K562 (cell line): Measurements from ENCODE around the gene BCL7B. TPM values are rescaled to one million over a fixed set of nuclear protein-coding genes. Genes with fewer than 3 reads are reported as not detected.

Experiments used
- ATAC-seq: fragments of 200-7000 bp; cut with Tn5 transposase; 3 replicates; pipeline ENCODE4 v1.9.1; 2020; ENCODE audit warnings: moderate library complexity
- BruUV-seq: library from RNA; stranded (reverse); fragments of 400-500 nt; replicated peaks from 2 replicates; lab custom pipeline; 2021; lab: Mats Ljungman, UMichigan
- CTCF ChIA-PET: fragments of 300-600 bp; formaldehyde crosslinking; extraction: SDS; loops from one replicate; lab custom pipeline; 2021; ENCODE audit warnings: low intra/inter-chr PET ratio; lab: Yijun Ruan, JAX
- POLR2A ChIA-PET: fragments of 300-600, 350-650 bp; sonication (Branson Sonifier 250); formaldehyde crosslinking; extraction: SDS; loops from one replicate; lab custom pipeline; 2021; ENCODE audit warnings: antibody characterized with exemption, inconsistent platforms; lab: Yijun Ruan, JAX
- DNase-seq, 4 experiments: peaks; one replicate each; pipeline versions ENCODE4 v3.0.0 to v3.0.0-alpha.2; 2011 to 2018; ENCODE audit warnings: low spot score in 3 of 4, mixed read lengths in 3 of 4; ENCODE audit errors: extremely low read depth in 1 of 4
- FAIRE-seq: peaks from 2 replicates; lab custom pipeline; 2011; peaks lifted over from hg19 to GRCh38; lab: Jason Lieb, UNC
- H2AFZ ChIP-seq: 2 replicates; pipeline ENCODE4 v1.6.0; 2011; ENCODE audit warnings: low read depth, low read length, control low read depth, inconsistent platforms
- H3K27ac ChIP-seq: fragments of 200-600 bp; 3 replicates; pipeline ENCODE4 v1.8.0; 2011; ENCODE audit warnings: low read depth, mild to moderate bottlenecking, control low read depth, inconsistent platforms, low read length, moderate library complexity, mixed read lengths; ENCODE audit errors: extremely low read depth
- H3K27me3 ChIP-seq, 2 experiments: fragments of 300-600 bp in 1 of 2; 2 replicates in 1 of 2; 3 replicates in 1 of 2; pipeline versions ENCODE4 v1.6.0 to v1.8.0; 2011; ENCODE audit warnings: inconsistent platforms in 2 of 2, low read length in 2 of 2, mild to moderate bottlenecking in 1 of 2, mixed read lengths in 1 of 2, moderate library complexity in 1 of 2; ENCODE audit not compliant: control insufficient read depth in 2 of 2, insufficient read depth in 2 of 2
- H3K36me3 ChIP-seq: fragments of 300-600 bp; 3 replicates; pipeline ENCODE4 v1.8.0; 2011; ENCODE audit warnings: mild to moderate bottlenecking, low read length, inconsistent platforms; ENCODE audit not compliant: control insufficient read depth, insufficient read depth
- H3K4me1 ChIP-seq, 2 experiments: fragments of 200-600 bp in 1 of 2; replicated peaks in 1 of 2; 2 replicates in 1 of 2; 3 replicates in 1 of 2; pipeline versions ENCODE4 v1.5.1 to v1.8.0; 2011; ENCODE audit warnings: inconsistent platforms in 2 of 2, low read length in 2 of 2, mild to moderate bottlenecking in 1 of 2, mixed read lengths in 1 of 2, moderate library complexity in 1 of 2; ENCODE audit not compliant: control insufficient read depth in 2 of 2, insufficient read depth in 2 of 2
- H3K4me2 ChIP-seq: 2 replicates; pipeline ENCODE4 v1.6.1; 2011; ENCODE audit warnings: low read length, control low read depth, inconsistent platforms, mixed read lengths; ENCODE audit not compliant: insufficient read depth
- H3K4me3 ChIP-seq: fragments of 200-600 bp; sonication (generic), shearing (Covaris generic); 2 replicates; pipeline ENCODE4 v1.5.1; 2016; ENCODE audit warnings: control low read depth, inconsistent platforms
- H3K79me2 ChIP-seq: fragments of 200-600 bp; 3 replicates; pipeline ENCODE4 v1.8.0; 2011; ENCODE audit warnings: low read length, inconsistent platforms; ENCODE audit not compliant: control insufficient read depth, insufficient read depth
- H3K9ac ChIP-seq, 2 experiments: 2 replicates each; pipeline versions ENCODE4 v1.6.0 to v1.6.1; 2011; ENCODE audit warnings: low read depth in 2 of 2, low read length in 2 of 2, control low read depth in 1 of 2, inconsistent platforms in 1 of 2, mild to moderate bottlenecking in 1 of 2, mixed read lengths in 1 of 2; ENCODE audit not compliant: insufficient read depth in 1 of 2
- H3K9me1 ChIP-seq: one replicate; pipeline ENCODE4 v1.6.0; 2011; ENCODE audit warnings: inconsistent platforms, mild to moderate bottlenecking, low read length, moderate library complexity; ENCODE audit not compliant: control insufficient read depth, insufficient read depth
- H3K9me3 ChIP-seq: replicated peaks from 2 replicates; pipeline ENCODE4 v1.5.1; 2011; ENCODE audit warnings: low read depth, low read length, inconsistent platforms; ENCODE audit not compliant: control insufficient read depth, insufficient read depth
- H4K20me1 ChIP-seq: replicated peaks from 2 replicates; pipeline ENCODE4 v1.6.1; 2011; ENCODE audit warnings: low read length, inconsistent platforms, mixed read lengths; ENCODE audit not compliant: control insufficient read depth, insufficient read depth
- ARHGAP35 ChIP-seq: fragments of 450-650 bp; IDR thresholded peaks from 2 replicates; pipeline ENCODE4 v1.6.1; 2018; ENCODE audit not compliant: partially characterized antibody
- KDM4B ChIP-seq, 2 experiments: fragments of 450-650 bp in 1 of 2; sonication (generic) in 1 of 2; IDR thresholded peaks; 2 replicates each; pipeline ENCODE4 v1.6.1; 2016 to 2017; ENCODE audit warnings: borderline replicate concordance in 2 of 2, antibody characterized with exemption in 1 of 2, low read depth in 1 of 2, mild to moderate bottlenecking in 1 of 2
- MITF ChIP-seq: IDR thresholded peaks from 2 replicates; pipeline ENCODE4 v1.6.1; 2014; ENCODE audit warnings: antibody characterized with exemption
- NR2C1 ChIP-seq, 2 experiments: fragments of 450-650 bp; IDR thresholded peaks; 2 replicates each; pipeline ENCODE4 v1.6.1; 2017; ENCODE audit warnings: mild to moderate bottlenecking in 2 of 2, antibody characterized with exemption in 1 of 2, inconsistent platforms in 1 of 2, missing compliant biosample characterization in 1 of 2, missing genetic modification characterization in 1 of 2
- NR2F6 ChIP-seq: fragments of 450-650 bp; formaldehyde crosslinking; IDR thresholded peaks from 2 replicates; pipeline ENCODE4 v1.4.0; 2020; ENCODE audit warnings: mild to moderate bottlenecking
- NRF1 ChIP-seq, 2 experiments: fragments of 450-650 bp; IDR thresholded peaks in 1 of 2; conservative IDR thresholded peaks in 1 of 2; 2 replicates each; pipeline ENCODE4 v1.6.1; 2014; ENCODE audit warnings: mild to moderate bottlenecking in 2 of 2
- PHB2 ChIP-seq: fragments of 450-650 bp; IDR thresholded peaks from 2 replicates; pipeline ENCODE4 v1.6.1; 2017; ENCODE audit warnings: low read depth
- SFPQ ChIP-seq: fragments of 200-400 bp; formaldehyde crosslinking; IDR thresholded peaks from 2 replicates; pipeline ENCODE4 v1.6.1; 2017; ENCODE audit warnings: mild to moderate bottlenecking, low read depth, low read length, moderate library complexity
- SRSF3 ChIP-seq: fragments of 200-400 bp; formaldehyde crosslinking; IDR thresholded peaks from 2 replicates; pipeline ENCODE4 v1.6.1; 2016; ENCODE audit warnings: mild to moderate bottlenecking, low read length, moderate library complexity; ENCODE audit not compliant: insufficient read depth
- ZBED1 ChIP-seq: IDR thresholded peaks from 2 replicates; pipeline ENCODE4 v1.6.1; 2014
- ZBTB12 ChIP-seq: fragments of 250-450 bp; sonication (Bioruptor Pico); IDR thresholded peaks from 2 replicates; pipeline ENCODE4 v1.4.0; 2020
- ZC3H11A ChIP-seq: IDR thresholded peaks from 2 replicates; pipeline ENCODE4 v1.6.1; 2012; ENCODE audit warnings: low read depth, low read length, improper control_type of control experiment
- ZFX ChIP-seq: sonication (generic); formaldehyde crosslinking; IDR thresholded peaks from 2 replicates; pipeline ENCODE4 v1.8.0; 2022; ENCODE audit warnings: mild to moderate bottlenecking, missing genetic modification reagents, moderate library complexity
- ZNF24 ChIP-seq: fragments of 450-650 bp; IDR thresholded peaks from 2 replicates; pipeline ENCODE4 v1.6.1; 2016
- ZNF263 ChIP-seq: sonication (generic); formaldehyde crosslinking; IDR thresholded peaks from 2 replicates; pipeline ENCODE4 v1.8.0; 2022; ENCODE audit warnings: mild to moderate bottlenecking, missing genetic modification reagents, borderline replicate concordance
- ZNF384 ChIP-seq: IDR thresholded peaks from 2 replicates; pipeline ENCODE4 v1.6.1; 2012; ENCODE audit warnings: low read depth, low read length, improper control_type of control experiment
- ZNF639 ChIP-seq, 2 experiments: fragments of 200-800 bp in 1 of 2; sonication (Bioruptor generic) in 1 of 2; sonication (generic) in 1 of 2; formaldehyde crosslinking in 1 of 2; IDR thresholded peaks in 1 of 2; conservative IDR thresholded peaks in 1 of 2; 2 replicates each; pipeline versions ENCODE4 v1.5.0 to v1.6.1; 2016 to 2020; ENCODE audit warnings: missing compliant biosample characterization in 1 of 2, missing genetic modification characterization in 1 of 2, missing genetic modification reagents in 1 of 2
- WGBS: fragments of 100-300 bp; shearing (Covaris generic); methylation state at CpG from one replicate; pipeline ENCODE4 v1.1.6; 2016; ENCODE audit warnings: low coverage, mixed read lengths; ENCODE audit not compliant: insufficient coverage; ENCODE audit errors: missing lambda C conversion rate; 5-methylcytosine and 5-hydroxymethylcytosine counted together
- in situ Hi-C: fragments of 300-500 bp; cut with MboI; formaldehyde crosslinking; loops from 4 replicates; pipeline ENCODE4 v1.15.0; 2018; ENCODE audit warnings: inconsistent platforms, mixed read lengths
- intact Hi-C: fragments of 100-400 bp; cut with micrococcal nuclease; formaldehyde crosslinking; loops from 2 replicates; pipeline ENCODE4 v1.14.2; 2022
- polyA plus RNA-seq, 8 experiments: library from polyadenylated mRNA; depleted of rRNA in 4 of 8; stranded (reverse) in 5 of 8; unstranded in 3 of 8; fragments of >200 nt; fragmentation: Nextera tagmentation in 2 of 8; fragmentation: Illumina TruSeq in 1 of 8; extraction: Ambion mirVana in 2 of 8; extraction: Trizol in 1 of 8; gene quantifications; 2 replicates each; pipeline versions ENCODE4 v1.2.1 to v1.2.3, GENCODE V29; 2011 to 2014; ENCODE audit warnings: inconsistent platforms in 1 of 8, missing spikeins in 1 of 8
- total RNA-seq, 7 experiments: library from RNA; depleted of rRNA in 6 of 7; stranded (reverse); fragments of >200 nt in 6 of 7; fragmentation: Illumina TruSeq in 2 of 7; extraction: Trizol in 2 of 7; gene quantifications; 2 replicates each; pipeline versions ENCODE4 v1.2.1 to v1.2.3, GENCODE V29; 2011 to 2021; ENCODE audit warnings: low replicate concordance in 1 of 7

BCL7B gene
- total and polyA plus RNA-seq, 9 of the 15 experiments (the other 6 are each of a cell fraction or from before 2014, with no cell fraction given), result 10.0 to 73.2 (median 32.9) TPM

GRCh38 chr7:73573276-73573675 is 15.8 kb upstream of the BCL7B start:
- POLR2A ChIA-PET, result interaction anchor here (0.6 to 5.6 kb wide), 3 partner anchors 7 to 147 kb away, joined by 3 to 72 read pairs (median 4); no protein-coding TSS in a partner anchor
- no TSS peak for BruUV-seq
- Histone ChIP-seq H3K9ac (peak overlapping the region; percentile 13 to 86; a peak in 2 of 4 replicates), H3K79me2 (peaks cover 65% of the 10 kb centered on the region), H2AFZ (no peak overlapping the region), H4K20me1 (peaks cover 39% of the 10 kb centered on the region), H3K4me2 (peak overlapping the region; percentile 61), H3K4me1 (peaks cover 41 to 66% of the 10 kb centered on the region in 2 experiments), H3K4me3 (no peak overlapping the region), H3K36me3 (peaks cover 79% of the 10 kb centered on the region), H3K9me1 (peaks cover 9% of the 10 kb centered on the region), H3K9me3 (no peaks in the 10 kb centered on the region), H3K27ac (peak overlapping the region; percentile 73), H3K27me3 (no peaks in the 10 kb centered on the region)
- WGBS, result 58% methylated on average over 9 of the region's 9 CpGs
- intact Hi-C loops (no loop called here), in situ Hi-C loops (no loop called here)
- ATAC-seq, result no peak
- CTCF ChIA-PET, result no interaction called here
- no peak for FAIRE-seq
- no peak for DNase-seq
- TF ChIP-seq SRSF3, result no peak
- no peak for TF ChIP-seq ZC3H11A
- no peak for TF ChIP-seq ZNF24
- TF ChIP-seq ZNF384, result no peak
- TF ChIP-seq ZBTB12 (CRISPR knock-in tag), result no peak
- no peak for TF ChIP-seq ARHGAP35
- no peak for TF ChIP-seq MITF
- TF ChIP-seq KDM4B (IDR thresholded peaks at IDR 0.05; ENCODE audit: borderline replicate concordance in 2 of 2, low read depth in 1 of 2), result peak in 1 of 2 experiments; percentile 45; a peak in 1 of 4 replicates
- TF ChIP-seq ZNF639 (CRISPR knock-in tag; conservative IDR thresholded peaks at IDR 0.05 in 1 of 2, IDR thresholded peaks at IDR 0.05 in 1 of 2), result peak in 1 of 2 experiments; percentile 50; a peak in 1 of 4 replicates
- no peak for TF ChIP-seq ZBED1
- peak in 1 of 2 experiments; percentile 4; a peak in 1 of 4 replicates for TF ChIP-seq NRF1 (conservative IDR thresholded peaks at IDR 0.05 in 1 of 2, IDR thresholded peaks at IDR 0.05 in 1 of 2)
- no peak for TF ChIP-seq NR2C1 (IDR thresholded peaks at IDR 0.05)
- no peak for TF ChIP-seq NR2C1 (tag; IDR thresholded peaks at IDR 0.05)
- TF ChIP-seq SFPQ, result no peak
- TF ChIP-seq PHB2, result no peak
- 0 out of 2 replicates have a peak, but pooled peaks have one; percentile 23 for TF ChIP-seq ZNF263 (CRISPR knock-in tag)
- no peak for TF ChIP-seq NR2F6
- peak; percentile 40; the same call in 1 of the 2 replicates for TF ChIP-seq ZFX
